ENCODE results near the gene RNU7-1.

RNU7-1 gene

DNA sequence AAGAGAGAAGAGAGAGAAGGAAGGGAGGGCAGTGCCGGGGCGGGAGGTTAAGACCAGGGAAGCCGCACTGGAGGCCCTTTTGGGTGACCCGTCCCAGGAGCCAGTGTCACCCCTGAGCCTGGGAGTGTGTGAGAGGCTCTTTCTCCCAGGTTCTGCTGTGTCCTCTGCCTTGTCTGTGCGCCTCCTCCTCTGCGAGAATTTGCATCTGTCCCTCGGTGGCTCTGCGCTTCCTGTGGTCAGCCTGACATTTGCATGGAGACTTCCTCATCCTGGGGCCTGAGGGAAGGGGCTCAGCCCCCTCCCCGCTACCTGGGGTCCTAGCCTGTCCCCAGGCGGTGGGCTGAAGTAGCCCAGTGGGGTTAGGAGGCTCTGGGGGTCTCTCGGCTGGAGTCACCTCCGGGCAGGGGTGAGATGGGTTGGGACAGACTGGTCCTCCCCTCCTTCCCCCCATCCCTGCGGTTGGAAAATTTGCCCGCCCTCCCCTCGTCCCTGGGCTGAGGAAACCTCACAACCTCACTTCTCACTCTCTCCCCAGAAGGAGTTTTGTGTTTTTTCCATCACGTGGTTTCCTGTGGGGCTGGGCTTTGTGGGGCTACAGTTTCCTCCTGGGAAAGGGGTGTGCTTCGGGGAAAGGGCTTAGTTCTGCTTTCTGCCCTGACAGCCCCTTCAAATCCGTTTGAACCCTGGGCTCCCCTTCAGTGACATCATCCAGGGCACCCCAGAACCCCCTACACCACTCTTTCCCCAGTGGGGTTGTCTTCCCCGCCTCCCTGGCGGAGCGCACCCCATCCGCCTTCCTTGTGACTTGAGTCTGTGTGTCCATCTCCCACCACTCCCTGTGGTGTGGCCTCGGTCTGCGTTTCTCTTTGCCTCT, 10.1 kb downstream of the RNU7-1 start:
- peak; percentile 31 to 37 for DNase-seq (ENCODE audit: low read depth in 2 of 2)

- DNase-seq (ENCODE audit: low read depth in 2 of 2) = no peak
These were observed 10.9 kb downstream of the RNU7-1 start for GRCh38 chr12:6954316-6955107.

- DNase-seq (ENCODE audit: low read depth in 2 of 2) = no peak
These were observed 11.7 kb downstream of the RNU7-1 start for GRCh38 chr12:6955108-6956020.

DNA sequence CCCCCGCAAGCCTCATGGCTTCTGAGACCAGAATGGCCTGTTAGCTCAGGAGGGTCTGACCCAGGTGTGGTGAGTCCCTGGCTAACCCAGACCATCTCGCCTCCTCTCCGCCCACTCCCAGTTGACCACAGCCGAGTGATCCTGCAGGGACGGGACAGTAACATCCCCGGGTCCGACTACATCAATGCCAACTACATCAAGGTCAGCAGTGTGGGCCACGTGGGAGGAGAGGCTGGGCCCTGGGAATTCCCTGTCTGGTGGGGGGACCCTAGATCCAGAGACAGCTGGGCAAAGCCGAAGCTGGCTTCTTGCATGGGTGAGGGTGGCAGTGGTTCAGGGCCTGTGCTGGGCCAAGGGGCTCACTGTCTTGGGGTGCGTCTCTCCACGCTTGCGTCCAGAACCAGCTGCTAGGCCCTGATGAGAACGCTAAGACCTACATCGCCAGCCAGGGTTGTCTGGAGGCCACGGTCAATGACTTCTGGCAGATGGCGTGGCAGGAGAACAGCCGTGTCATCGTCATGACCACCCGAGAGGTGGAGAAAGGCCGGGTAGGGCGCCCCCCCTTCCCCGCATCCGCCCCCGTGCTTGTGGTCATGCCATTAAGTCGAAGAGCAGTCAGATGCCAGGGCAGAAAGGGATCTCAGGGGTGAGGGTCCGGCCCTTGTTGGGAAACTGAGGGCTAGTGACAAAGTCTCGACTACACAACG, 12.6 kb downstream of the RNU7-1 start:
- DNase-seq (ENCODE audit: low read depth in 2 of 2) = no peak

GRCh38 chr12:6957151-6957701, 13.6 kb downstream of the RNU7-1 start:
- DNase-seq (ENCODE audit: low read depth in 2 of 2) = no peak

DNA sequence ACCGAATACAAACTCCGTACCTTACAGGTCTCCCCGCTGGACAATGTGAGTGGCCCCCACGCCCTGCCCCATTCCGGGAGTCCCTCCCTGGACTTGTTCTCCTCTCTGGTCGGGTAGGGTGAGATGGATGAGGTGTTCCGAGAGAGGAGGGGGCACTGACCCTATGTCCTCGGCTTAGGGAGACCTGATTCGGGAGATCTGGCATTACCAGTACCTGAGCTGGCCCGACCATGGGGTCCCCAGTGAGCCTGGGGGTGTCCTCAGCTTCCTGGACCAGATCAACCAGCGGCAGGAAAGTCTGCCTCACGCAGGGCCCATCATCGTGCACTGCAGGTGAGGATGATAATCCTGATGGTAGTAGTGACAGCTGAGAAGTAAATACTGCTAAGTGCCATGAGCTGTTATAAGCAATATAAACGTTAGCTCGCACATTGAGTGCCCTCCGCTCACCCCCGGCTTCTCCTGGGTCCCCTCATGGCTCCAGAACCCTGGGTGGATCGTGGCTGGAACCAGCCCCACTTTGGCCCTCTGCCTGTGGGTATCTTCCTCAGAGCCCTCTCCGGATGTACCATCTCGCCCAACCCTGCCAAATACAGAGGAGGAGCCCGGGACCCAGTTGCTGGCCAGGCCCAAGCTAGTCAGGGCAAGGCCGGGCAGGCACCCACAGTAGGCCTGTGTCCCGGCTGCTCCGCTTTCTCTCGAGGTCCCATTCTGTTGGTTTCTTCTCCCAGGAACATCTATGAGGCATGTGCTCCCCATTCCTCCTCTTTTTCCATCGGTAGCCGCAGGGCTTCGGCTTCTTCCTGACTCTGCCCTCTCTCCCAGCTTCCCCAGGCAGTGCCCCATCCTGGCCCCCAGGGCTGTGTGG, 14.4 kb downstream of the RNU7-1 start:
- DNase-seq (ENCODE audit: low read depth in 2 of 2) = no peak

DNA sequence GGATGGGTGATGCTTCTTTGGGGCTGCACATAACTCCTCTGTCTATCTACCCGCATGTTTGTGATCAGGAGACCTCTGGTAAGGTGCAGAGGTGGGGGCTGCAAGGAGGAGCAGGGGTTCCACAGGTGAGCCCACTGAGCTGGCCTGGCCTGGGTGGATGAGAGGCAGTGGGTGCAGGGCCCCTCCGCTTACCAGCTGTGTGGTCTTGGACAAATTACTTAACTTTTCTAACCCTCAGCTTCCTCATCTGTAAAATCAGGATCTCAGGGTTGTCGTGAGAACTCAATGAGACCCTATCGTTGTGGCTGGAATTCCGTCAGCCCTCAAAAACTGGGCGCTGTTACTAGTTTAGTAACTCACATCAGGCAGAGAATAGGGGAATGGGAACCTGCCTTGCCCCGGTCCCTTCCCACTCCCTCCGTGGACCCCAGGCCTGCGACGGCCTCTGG, 15.0 kb downstream of the RNU7-1 start:
- no peak for DNase-seq (ENCODE audit: low read depth in 2 of 2)

DNA sequence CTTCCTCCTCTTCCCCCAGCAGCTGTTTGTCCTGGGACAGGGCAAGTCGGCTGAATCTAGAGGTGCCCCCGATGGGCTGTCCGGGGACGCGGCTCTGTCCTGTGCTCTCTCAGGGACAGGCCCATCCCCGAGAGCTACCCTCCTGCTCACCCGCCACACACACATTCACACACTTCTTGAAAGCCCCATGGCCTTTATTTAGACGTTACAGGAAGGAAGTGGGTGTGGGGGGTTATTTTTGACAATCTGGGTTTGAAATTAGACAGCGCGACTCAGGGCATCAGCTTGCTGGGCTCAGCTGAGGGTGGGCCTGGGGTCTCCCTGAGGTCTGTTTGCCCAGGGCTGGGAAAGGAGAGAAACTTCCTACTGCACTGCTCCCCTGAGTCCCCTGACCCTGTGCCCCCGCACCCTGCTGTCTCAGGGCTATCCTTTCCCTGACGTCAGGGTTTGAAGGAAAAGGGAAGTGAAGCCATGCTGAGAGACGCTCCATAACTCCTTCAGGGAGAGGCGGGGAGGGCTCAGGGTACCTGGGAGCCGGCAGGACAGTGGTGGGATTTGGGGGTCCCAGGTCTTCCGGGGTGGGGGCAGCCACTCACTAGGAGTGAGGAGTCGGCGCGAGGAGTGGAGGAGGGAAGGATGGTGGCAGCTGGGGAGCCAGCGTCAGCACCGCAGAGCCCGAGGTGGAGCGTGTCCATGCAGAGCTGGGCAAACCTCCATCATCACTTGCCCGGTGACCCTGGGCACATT, 15.6 kb downstream of the RNU7-1 start:
- no peak for DNase-seq (ENCODE audit: low read depth in 2 of 2)

- DNase-seq (ENCODE audit: low read depth in 2 of 2) = no peak
These were observed 16.4 kb downstream of the RNU7-1 start for GRCh38 chr12:6959805-6960592.

DNA sequence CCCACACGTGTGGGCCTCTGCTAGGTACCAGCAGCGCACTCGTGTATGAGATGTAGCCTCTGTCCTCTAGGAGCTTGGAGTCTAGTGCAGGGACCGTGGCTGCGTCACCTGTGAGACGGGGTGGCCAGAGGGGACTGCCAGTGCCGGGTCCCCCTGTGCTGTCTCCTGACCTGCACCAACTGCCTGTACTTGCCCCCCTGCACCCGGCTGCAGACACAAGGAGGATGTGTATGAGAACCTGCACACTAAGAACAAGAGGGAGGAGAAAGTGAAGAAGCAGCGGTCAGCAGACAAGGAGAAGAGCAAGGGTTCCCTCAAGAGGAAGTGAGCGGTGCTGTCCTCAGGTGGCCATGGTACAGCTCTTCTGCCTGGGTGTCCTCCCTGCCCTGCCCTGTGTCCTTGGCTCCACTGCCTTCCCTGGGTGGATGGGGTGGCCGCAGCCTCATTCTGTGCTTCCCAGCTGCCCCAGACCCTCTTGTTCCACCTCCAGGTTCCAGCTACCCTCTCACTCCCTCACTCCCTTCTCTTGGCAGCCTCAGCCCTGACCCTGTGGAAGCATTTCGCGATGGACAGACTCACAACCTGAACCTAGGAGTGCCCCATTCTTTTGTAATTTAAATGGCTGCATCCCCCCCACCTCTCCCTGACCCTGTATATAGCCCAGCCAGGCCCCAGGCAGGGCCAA, 17.1 kb downstream of the RNU7-1 start:
- DNase-seq (ENCODE audit: low read depth in 2 of 2) = no peak

DNA sequence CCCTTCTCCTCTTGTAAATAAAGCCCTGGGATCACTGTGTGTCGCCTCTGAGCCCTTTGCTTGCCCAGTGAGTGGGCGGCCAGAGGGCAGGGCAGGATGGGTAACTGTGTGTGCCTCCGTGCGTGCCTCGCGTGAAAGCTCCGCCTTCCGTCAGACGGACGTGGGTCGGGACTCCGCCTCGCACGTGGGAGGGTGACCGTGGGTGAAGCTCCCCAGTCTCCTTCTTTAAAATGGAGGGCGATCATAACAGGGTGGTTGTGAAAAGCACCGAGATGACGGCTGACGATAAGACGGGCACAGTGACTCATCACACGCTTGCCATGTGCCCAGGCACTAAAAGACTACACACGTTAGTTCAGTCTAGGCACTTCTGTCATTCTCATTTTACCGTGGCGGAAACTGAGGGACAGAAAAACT, 17.7 kb downstream of the RNU7-1 start:
- DNase-seq (ENCODE audit: low read depth in 2 of 2) = no peak

DNA sequence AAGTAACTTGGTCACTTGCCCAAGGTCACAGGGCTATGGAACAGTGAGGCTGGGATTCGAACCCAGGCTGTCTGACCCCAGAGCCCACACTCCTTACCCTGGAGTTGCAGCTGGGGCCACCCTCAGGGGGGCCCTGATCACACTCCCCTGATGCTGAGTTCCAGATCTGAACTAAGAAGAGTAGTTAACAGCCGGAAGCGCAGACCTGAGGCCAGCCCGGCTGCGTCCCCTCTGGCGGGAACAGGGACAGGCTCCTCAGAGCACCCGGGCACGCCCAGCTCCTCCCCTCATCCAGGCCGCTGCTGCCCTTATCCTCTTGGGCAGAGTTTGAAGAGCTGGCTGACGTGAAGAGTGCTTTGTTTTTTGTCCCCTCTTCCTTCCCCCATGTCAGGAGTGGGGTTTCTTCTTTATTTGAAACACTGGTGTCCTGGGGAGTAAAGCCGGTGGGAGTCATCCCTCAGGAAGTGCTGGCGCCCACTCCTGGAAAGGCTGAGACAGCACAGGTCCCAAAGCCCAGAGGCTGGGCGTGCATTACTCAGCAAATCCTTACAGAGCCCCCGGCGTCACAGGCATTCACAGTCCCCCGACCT, 18.2 kb downstream of the RNU7-1 start:
- DNase-seq (ENCODE audit: low read depth in 2 of 2) = peak; percentile 47 to 56

GRCh38 chr12:6962285-6963015, 18.8 kb downstream of the RNU7-1 start:
- DNase-seq (ENCODE audit: low read depth in 2 of 2) = no peak

DNA sequence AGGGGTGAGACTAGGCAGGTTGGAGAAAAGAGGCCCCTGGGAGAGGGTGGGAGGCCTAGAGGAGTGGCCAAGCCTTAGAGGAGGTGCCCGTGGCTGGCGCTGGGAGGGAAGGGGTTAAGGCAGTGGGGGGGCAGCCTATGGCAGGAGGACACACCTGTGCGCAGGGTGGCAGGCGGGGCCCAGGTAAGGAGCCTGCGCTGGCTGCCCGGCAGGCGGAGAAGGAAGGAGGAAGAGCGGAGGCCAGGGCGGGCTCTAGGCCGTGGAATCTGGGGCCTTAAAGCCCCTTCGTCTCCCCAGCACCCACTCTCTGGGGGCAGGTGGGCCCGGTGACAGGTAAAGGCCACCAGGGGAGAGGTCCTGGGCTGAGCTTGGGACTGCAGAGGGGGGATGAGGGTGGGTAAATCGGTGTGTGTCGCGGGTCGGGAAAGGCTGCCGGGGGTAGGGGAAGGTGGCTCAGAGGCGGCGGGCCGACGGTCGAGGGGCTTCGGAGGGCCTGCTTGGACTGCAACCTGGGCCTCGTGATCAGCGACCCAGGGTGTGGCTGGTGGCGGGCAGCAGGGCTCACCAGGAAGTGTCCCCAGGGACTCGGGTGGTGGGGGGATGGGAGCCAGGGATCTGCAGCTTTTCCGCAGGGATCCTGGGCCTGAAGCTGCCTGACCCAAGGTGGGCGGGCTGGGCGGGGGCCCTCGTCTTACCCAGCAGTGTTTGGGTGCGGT, 19.6 kb downstream of the RNU7-1 start:
- no peak for DNase-seq (ENCODE audit: low read depth in 2 of 2)

GRCh38 chr12:6963791-6964413, 20.3 kb downstream of the RNU7-1 start:
- DNase-seq (ENCODE audit: low read depth in 2 of 2) = no peak
